Activated CD4-positive, alpha-beta T cell treated with anti-CD3 and anti-CD28 coated beads, Interleukin-2, Interleukin-4, amounts not matched to agents 100 ng/mL and 50 ng/mL, durations not matched to agents 16 hours and 8 hours (primary cell): Measurements from ENCODE around the gene PCBD2.

Source experiments
- DNase-seq: peaks from one replicate; pipeline ENCODE4 v3.0.0-alpha.2; 2020; ENCODE audit warnings: low spot score

PCBD2 gene

DNA sequence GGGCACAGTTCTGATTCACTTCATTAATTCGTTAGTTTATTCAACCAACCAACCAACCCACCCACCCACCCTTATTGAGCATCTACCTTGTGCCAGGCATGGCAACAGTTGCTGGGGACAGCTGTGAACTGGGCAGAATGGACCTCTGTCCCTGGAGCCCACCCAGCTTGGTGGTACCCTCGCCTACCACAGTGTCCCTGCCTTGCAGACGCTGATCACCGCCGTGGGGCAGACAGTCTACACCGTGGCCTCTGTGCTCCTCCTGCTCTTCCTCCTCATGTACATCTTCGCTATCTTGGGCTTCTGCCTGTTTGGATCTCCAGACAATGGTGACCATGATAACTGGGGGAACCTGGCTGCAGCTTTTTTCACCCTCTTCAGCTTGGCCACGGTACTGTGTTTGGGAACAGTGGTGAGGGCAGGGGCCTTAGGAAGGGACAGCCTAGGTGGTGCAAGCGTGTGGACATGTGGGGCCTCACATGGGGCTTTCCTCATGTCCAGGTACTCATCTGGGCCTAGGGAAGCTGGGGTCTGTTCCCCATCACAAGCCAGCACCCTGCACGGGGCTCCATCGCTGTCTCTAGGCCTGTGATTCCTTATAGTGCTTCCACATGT is 102.9 kb downstream of the PCBD2 start:
- DNase-seq, result no peak

DNA sequence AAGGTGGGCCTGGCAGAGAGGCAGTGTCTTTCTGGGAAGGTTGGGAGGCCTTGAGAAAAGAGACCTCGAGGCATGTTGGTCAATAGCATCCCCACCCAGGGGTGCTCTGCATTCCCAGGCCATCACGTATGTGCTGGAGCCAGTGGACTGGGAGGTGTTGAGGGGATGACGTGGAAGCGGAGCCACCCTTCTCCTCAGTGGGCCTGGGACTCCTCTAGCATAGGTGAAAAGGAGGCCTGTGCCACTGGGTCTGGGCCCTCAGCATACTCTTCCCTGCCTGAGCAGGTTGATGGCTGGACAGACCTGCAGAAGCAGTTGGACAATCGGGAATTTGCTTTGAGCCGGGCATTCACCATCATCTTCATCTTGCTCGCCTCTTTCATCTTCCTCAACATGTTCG is 103.6 kb downstream of the PCBD2 start:
- no peak for DNase-seq

DNA sequence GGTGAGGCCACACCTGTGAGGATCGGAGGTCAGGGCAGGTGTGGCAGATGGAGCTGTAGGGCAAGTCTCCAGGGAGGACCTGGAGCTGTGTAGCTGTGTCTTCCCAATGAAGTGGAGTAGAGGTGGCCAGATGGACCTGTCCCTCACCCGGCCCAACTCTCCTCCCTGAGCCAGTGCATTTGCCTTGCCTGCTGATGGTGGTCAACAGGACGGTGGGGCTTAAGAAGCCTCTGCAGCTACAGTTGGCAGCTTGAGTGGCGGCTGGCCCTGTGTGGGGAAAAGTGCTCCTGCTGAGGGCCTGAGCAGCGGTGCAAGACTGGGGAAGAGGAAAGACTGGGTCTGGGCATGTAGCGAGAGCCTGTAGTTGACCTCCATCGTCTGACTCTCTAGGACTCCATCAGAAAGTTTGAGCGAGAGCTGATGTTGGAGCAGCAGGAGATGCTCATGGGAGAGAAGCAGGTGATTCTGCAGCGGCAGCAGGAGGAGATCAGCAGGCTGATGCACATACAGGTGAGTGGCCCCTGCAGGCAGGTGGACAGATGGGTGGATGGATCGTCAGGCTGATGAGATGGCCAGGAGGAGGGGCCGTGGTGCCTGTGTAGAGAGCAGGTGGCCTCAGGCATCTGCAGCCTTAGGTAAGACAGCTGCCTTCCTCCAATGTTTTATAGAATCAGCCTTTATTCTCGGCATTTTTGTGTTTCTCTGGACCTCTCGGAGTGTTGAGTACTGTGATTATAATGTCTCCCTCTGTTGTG is 104.2 kb downstream of the PCBD2 start:
- DNase-seq, result no peak

DNA sequence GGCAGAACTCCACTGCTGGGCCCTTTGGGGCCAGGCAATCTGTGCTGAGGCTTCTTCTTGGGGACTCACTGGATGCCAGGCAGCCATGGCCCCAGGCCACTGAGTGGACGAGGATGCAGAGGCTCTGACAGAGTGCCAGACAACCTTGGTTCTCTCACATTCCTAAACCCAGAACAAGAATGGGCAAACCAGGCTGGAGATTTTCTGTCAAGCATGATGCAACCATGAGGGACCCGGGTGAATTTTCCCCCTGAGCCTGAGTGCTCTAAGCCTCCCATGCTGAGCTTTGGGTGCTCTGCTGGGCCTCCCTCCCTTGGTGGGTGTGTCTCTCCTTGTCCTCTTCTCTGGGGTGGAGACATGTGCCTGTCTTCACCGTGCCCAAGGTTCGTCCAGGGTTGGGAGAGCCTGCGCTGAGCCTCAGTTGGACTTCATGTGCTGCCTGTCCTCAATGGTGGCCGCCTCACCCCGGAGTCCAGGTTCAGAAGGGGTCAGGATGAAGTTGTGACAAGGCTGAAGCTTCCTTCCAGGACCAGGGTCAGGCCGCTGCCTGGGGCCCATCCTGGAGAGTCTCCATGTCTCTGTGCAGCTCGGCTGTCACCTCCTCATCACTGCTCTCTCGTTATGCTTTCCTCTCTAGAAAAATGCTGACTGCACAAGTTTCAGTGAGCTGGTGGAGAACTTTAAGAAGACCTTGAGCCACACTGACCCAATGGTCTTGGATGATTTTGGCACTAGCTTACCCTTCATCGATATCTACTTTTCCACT is 105.0 kb downstream of the PCBD2 start:
- no peak for DNase-seq

DNA sequence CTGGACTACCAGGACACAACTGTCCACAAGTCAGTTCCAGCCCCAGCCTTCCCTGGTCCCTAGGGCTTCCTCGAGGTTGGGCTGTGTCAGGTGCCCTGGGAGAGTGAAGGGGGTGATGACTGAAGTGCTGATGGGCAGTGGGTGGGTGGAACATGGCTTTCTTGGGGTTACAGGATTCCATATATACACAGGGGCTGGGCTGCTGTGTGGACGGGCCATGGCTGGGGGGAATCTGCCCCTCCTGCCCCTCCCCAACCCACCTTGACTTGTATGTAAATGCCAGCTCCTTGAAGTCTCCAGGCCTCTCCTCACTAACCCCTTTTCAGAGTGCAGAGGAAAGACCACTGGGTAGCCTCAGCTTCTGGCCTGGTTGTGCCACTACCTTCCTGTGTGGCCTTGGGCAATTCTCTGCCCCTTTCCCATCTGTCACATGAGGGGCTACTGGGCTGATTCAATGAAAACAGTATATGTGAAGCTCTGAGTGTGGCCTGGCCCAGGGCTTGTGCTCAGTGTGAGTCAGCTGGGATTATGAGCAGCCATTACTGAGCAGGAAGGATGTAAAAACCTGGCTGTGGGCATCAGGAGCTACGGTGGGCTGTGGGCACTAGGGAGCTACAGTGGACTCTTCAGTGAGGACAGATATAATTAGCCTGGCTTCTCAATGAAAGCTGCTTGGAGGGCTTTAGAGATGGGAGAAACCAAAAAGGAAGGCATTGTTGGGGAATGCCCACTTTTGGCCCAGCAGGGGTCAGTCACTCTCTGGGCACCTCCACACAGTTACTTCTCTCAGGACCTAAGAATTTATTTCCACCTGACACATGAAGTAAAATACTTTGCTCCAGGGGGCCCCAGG is 105.8 kb downstream of the PCBD2 start:
- DNase-seq, result no peak

DNA sequence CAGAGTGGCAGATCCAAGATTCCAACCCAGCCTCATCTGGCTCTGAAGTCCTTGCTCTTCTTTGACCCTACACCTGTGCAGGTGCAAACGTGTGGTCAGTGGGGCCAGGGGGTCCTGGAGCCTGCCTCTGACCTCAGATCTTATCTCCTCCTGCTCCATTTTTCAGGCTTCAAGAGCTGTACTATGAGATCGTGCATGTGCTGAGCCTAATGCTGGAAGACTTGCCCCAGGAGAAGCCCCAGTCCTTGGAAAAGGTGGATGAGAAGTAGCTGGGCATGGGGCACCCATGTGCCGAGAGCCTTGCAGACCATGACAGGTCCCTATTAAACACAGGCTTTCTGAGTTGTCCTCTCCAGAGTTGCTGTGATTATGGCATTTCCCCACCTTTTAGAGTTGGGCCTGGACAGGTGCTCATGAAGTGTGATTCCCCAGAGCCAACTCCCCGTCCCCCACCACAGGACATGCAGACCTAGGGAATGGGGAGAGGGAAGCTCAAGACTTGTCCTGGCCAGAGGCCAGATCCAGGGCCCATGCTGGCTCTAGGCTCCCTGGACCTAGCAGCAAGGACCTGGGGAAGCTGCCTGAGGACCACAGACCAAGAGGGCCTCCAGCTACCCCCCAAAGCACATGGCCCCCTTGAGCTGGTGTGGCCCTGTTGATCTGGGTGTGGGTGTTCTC is 106.6 kb downstream of the PCBD2 start:
- DNase-seq, result no peak

DNA sequence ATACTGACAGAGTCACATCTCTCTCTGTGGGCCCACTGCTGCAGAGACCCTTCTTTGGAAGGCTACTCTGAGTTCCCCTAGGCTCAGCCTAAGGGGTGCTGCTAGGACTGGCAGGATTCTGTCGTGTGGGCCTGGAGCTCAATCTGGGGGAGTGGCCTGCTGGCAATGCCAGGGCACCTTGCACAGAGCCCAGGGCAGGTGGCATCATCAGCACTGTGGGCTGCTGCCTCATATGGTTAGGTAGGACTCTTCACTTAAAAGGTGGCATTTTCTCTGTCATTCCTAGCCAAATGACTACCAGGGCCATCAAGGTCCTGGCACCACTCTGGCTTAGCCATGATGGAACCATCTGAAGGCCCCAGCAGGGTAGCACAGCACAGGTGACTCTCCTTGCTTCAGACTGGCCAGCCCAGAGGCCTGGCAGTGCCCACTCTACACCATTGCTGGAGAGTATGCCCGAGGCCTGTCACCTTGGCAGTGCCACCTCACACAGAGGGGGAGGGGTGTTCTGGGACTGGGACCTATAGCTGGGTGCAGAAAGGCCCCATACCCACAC is 107.2 kb downstream of the PCBD2 start:
- DNase-seq, result no peak
